PC-3 (cell line): ENCODE results near the gene KDM7A. TPM values are rescaled to one million over a fixed set of nuclear protein-coding genes. Genes with fewer than 3 reads are reported as not detected.

ENCODE experiments used
- ATAC-seq: fragments of 200-7000 bp; cut with Tn5 transposase; 2 replicates; pipeline ENCODE4 v1.9.1; 2020; ENCODE audit warnings: mild to moderate bottlenecking, moderate library complexity
- BruUV-seq: library from RNA; stranded (reverse); fragments of 400-500 nt; replicated peaks from 2 replicates; lab custom pipeline; 2021; lab: Mats Ljungman, UMichigan
- CTCF ChIA-PET: fragments of 300-600 bp; sonication (Branson Sonifier 250); formaldehyde crosslinking; loops from one replicate; lab custom pipeline; 2022; ENCODE audit warnings: antibody characterized with exemption; lab: Charles Lee
- POLR2A ChIA-PET: fragments of 300-600 bp; sonication (Branson Sonifier 250); formaldehyde crosslinking; loops from one replicate; lab custom pipeline; 2022; ENCODE audit warnings: antibody characterized with exemption; ENCODE audit not compliant: unreplicated experiment; lab: Charles Lee
- DNase-seq: peaks from one replicate; pipeline ENCODE4 v3.0.0-alpha.2; 2015
- H2AFZ ChIP-seq: fragments of 300-600 bp; sonication (generic); 2 replicates; pipeline ENCODE4 v1.6.0; 2016; ENCODE audit warnings: antibody characterized with exemption, low read length
- H3F3A ChIP-seq: fragments of 300-600 bp; sonication (generic); one replicate; pipeline ENCODE4 v1.6.0; 2017; ENCODE audit warnings: antibody characterized with exemption, low read length, control low read depth, mild to moderate bottlenecking; ENCODE audit not compliant: unreplicated experiment
- H3K27ac ChIP-seq: fragments of 300-600 bp; sonication (generic); 2 replicates; pipeline ENCODE4 v1.5.1; 2016; ENCODE audit warnings: mild to moderate bottlenecking, low read length
- H3K27me3 ChIP-seq: fragments of 300-600 bp; sonication (generic); 2 replicates; pipeline ENCODE4 v1.6.1; 2016; ENCODE audit warnings: low read length, mixed read lengths
- H3K36me3 ChIP-seq: fragments of 300-600 bp; sonication (generic); 2 replicates; pipeline ENCODE4 v1.6.1; 2016; ENCODE audit warnings: low read depth, mixed run types, low read length, mixed read lengths
- H3K4me1 ChIP-seq: fragments of 300-600 bp; sonication (generic); 2 replicates; pipeline ENCODE4 v1.5.1; 2016; ENCODE audit warnings: low read length; ENCODE audit not compliant: insufficient read depth
- H3K4me2 ChIP-seq: fragments of 300-600 bp; sonication (generic); 2 replicates; pipeline ENCODE4 v1.6.0; 2016; ENCODE audit warnings: low read length
- H3K4me3 ChIP-seq: fragments of 300-600 bp; sonication (generic); 2 replicates; pipeline ENCODE4 v1.5.1; 2016; ENCODE audit warnings: mild to moderate bottlenecking, low read length, mixed read lengths
- H3K79me2 ChIP-seq: fragments of 300-600 bp; sonication (generic); 2 replicates; pipeline ENCODE4 v1.6.1; 2017; ENCODE audit warnings: low read length, mixed read lengths
- H3K9ac ChIP-seq: fragments of 300-600 bp; sonication (generic); 2 replicates; pipeline ENCODE4 v1.6.0; 2016; ENCODE audit warnings: mild to moderate bottlenecking, low read length
- H3K9me2 ChIP-seq: fragments of 300-600 bp; sonication (generic); replicated peaks from 2 replicates; pipeline ENCODE4 v1.6.1; 2016; ENCODE audit warnings: mixed run types, low read length, mixed read lengths
- H3K9me3 ChIP-seq: fragments of 300-600 bp; sonication (generic); 2 replicates; pipeline ENCODE4 v1.6.1; 2016; ENCODE audit warnings: low read length, mixed read lengths
- H4K20me1 ChIP-seq: fragments of 300-600 bp; sonication (generic); 2 replicates; pipeline ENCODE4 v1.6.1; 2016; ENCODE audit warnings: low read length, mixed read lengths
- EZH2 ChIP-seq: fragments of 300-600 bp; sonication (generic); IDR thresholded peaks from one replicate; pipeline ENCODE4 v1.6.1; 2017; ENCODE audit warnings: antibody characterized with exemption, mild to moderate bottlenecking, low read length; ENCODE audit not compliant: unreplicated experiment
- EZH2phosphoT487 ChIP-seq: fragments of 300-600 bp; sonication (generic); IDR thresholded peaks from 2 replicates; pipeline ENCODE4 v1.6.1; 2018; ENCODE audit warnings: mild to moderate bottlenecking, antibody characterized with exemption, low read length, borderline replicate concordance
- intact Hi-C: fragments of 100-400 bp; cut with micrococcal nuclease; formaldehyde crosslinking; loops from 2 replicates; pipeline ENCODE4 v1.9.0; 2023
- total RNA-seq: library from RNA; depleted of rRNA; stranded (reverse); fragments of >200 nt; gene quantifications from 2 replicates; pipeline ENCODE4 v1.2.3, GENCODE V29; 2014
- TF ChIP-seq, protein P1 (sequence below): fragments of 300-600 bp; sonication (generic); conservative IDR thresholded peaks from 2 replicates; pipeline ENCODE4 v1.5.1; 2017; ENCODE audit warnings: antibody characterized with exemption, low read depth, mild to moderate bottlenecking, low read length

Gene KDM7A
- total RNA-seq, 1 experiment from 2014 or later: 2.8 TPM

GRCh38 chr7:140176122-140176701, 571 bp downstream of the KDM7A start:
- no TSS peak for BruUV-seq
- Histone ChIP-seq H3K4me3 (peak overlapping the region; percentile 78), H3K36me3 (no peaks in the 10 kb centered on the region), H3K9ac (peak overlapping the region; percentile 38; the same call in 1 of the 2 replicates), H2AFZ (peak overlapping the region; percentile 87), H3K9me2 (no peaks in the 10 kb centered on the region), H3K9me3 (no peaks in the 10 kb centered on the region), H4K20me1 (no peaks in the 10 kb centered on the region), H3K27me3 (0 out of 2 replicates have a peak, but pooled peaks cover 2% of the 10 kb centered on the region), H3K4me1 (peaks cover 5% of the 10 kb centered on the region; the same call in 1 of the 2 replicates), H3K79me2 (no peaks in the 10 kb centered on the region), H3F3A (no peaks in the 10 kb centered on the region), H3K4me2 (peak overlapping the region; percentile 93), H3K27ac (no peak overlapping the region)
- no peak for DNase-seq
- CTCF ChIA-PET: interaction anchor here (0.6 to 1.0 kb wide), 2 partner anchors 140 to 1079 kb away, joined by 3 to 4 read pairs; no protein-coding TSS in a partner anchor
- peak; percentile 1 for ATAC-seq
- POLR2A ChIA-PET: interaction anchor here (0.7 kb wide), 1 partner anchor 759 kb away, joined by 4 read pairs; no protein-coding TSS in a partner anchor
- intact Hi-C loops: loop anchor here (5.0 kb wide), 2 partner anchors 56 to 399 kb away; partner anchors contain the start of gene HIPK2
- TF ChIP-seq EZH2phosphoT487: no peak
- no peak for TF ChIP-seq EZH2
- TF ChIP-seq, protein P1, sequence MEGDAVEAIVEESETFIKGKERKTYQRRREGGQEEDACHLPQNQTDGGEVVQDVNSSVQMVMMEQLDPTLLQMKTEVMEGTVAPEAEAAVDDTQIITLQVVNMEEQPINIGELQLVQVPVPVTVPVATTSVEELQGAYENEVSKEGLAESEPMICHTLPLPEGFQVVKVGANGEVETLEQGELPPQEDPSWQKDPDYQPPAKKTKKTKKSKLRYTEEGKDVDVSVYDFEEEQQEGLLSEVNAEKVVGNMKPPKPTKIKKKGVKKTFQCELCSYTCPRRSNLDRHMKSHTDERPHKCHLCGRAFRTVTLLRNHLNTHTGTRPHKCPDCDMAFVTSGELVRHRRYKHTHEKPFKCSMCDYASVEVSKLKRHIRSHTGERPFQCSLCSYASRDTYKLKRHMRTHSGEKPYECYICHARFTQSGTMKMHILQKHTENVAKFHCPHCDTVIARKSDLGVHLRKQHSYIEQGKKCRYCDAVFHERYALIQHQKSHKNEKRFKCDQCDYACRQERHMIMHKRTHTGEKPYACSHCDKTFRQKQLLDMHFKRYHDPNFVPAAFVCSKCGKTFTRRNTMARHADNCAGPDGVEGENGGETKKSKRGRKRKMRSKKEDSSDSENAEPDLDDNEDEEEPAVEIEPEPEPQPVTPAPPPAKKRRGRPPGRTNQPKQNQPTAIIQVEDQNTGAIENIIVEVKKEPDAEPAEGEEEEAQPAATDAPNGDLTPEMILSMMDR: no peak

- H3F3A ChIP-seq: no peaks in the 10 kb centered on the region
- H3K79me2 ChIP-seq: peaks cover 5% of the 10 kb centered on the region; the same call in 1 of the 2 replicates
- DNase-seq (peak; percentile 84), ATAC-seq (peak; percentile 59)
- no peaks in the 10 kb centered on the region for H4K20me1 ChIP-seq
- H3K27me3 ChIP-seq: no peaks in the 10 kb centered on the region
- H3K9me3 ChIP-seq: no peaks in the 10 kb centered on the region
- TF ChIP-seq, protein P1: peak; percentile 89
- TF ChIP-seq EZH2: no peak
- TF ChIP-seq EZH2phosphoT487: peak; percentile 68
- H3K4me2 ChIP-seq: peak overlapping the region; percentile 93
- ChIA-PET CTCF (interaction anchor here (0.6 to 1.0 kb wide), 2 partner anchors 141 to 1079 kb away, joined by 3 to 4 read pairs; no protein-coding TSS in a partner anchor), POLR2A (interaction anchor here (0.6 to 0.7 kb wide), 2 partner anchors 154 to 452 kb away, joined by 3 read pairs; no protein-coding TSS in a partner anchor)
- peak overlapping the region; percentile 13; the same call in 1 of the 2 replicates for H3K27ac ChIP-seq
- H3K36me3 ChIP-seq: no peaks in the 10 kb centered on the region
- H3K4me3 ChIP-seq: peak overlapping the region; percentile 78
- peak overlapping the region; percentile 87 for H2AFZ ChIP-seq
- intact Hi-C loops: loop anchor here (1.0 to 5.0 kb wide), 5 partner anchors 57 to 398 kb away; partner anchors contain the start of gene HIPK2
- no TSS peak for BruUV-seq
- no peaks in the 10 kb centered on the region for H3K9me2 ChIP-seq
- peak overlapping the region; percentile 38; the same call in 1 of the 2 replicates for H3K9ac ChIP-seq
- H3K4me1 ChIP-seq: peaks cover 5% of the 10 kb centered on the region; the same call in 1 of the 2 replicates
Measured at GRCh38 chr7:140175221-140176121, 1.3 kb downstream of the KDM7A start.
